K562 (cell line): ENCODE results near the gene INHBC. TPM values are rescaled to one million over a fixed set of nuclear protein-coding genes. Genes with fewer than 3 reads are reported as not detected.

Experiments used
- BRD9 ChIP-seq: fragments of 450-650 bp; IDR thresholded peaks from 2 replicates; pipeline ENCODE4 v1.6.1; 2018; ENCODE audit warnings: low read depth; ENCODE audit not compliant: partially characterized antibody
- CGGBP1 ChIP-seq: fragments of 250-450 bp; sonication (Bioruptor Pico); IDR thresholded peaks from 2 replicates; pipeline ENCODE4 v1.9.0; 2021; ENCODE audit warnings: mild to moderate bottlenecking
- EP300 ChIP-seq: IDR thresholded peaks from 2 replicates; pipeline ENCODE4 v1.6.1; 2012; ENCODE audit warnings: low read length, improper control_type of control experiment
- GMEB1 ChIP-seq: fragments of 250-450 bp; sonication (Bioruptor Pico); IDR thresholded peaks from 2 replicates; pipeline ENCODE4 v1.4.0; 2020; ENCODE audit warnings: mild to moderate bottlenecking
- HDAC8 ChIP-seq: fragments of 450-650 bp; IDR thresholded peaks from 2 replicates; pipeline ENCODE4 v1.6.1; 2016; ENCODE audit warnings: mild to moderate bottlenecking, missing genetic modification characterization, moderate library complexity, missing compliant biosample characterization
- HDGF ChIP-seq: fragments of 450-650 bp; IDR thresholded peaks from 2 replicates; pipeline ENCODE4 v1.6.1; 2016
- KDM5B ChIP-seq: fragments of 200-600 bp; sonication (generic); IDR thresholded peaks from 2 replicates; pipeline ENCODE4 v1.6.1; 2012; ENCODE audit warnings: low read depth, mild to moderate bottlenecking, moderate library complexity, low read length, control low read depth, inconsistent platforms; ENCODE audit not compliant: insufficient replicate concordance
- NR2C1 ChIP-seq, 2 experiments: fragments of 450-650 bp; IDR thresholded peaks; 2 replicates each; pipeline ENCODE4 v1.6.1; 2017; ENCODE audit warnings: mild to moderate bottlenecking in 2 of 2, antibody characterized with exemption in 1 of 2, inconsistent platforms in 1 of 2, missing compliant biosample characterization in 1 of 2, missing genetic modification characterization in 1 of 2
- NR4A1 ChIP-seq, 2 experiments: fragments of 250-450 bp in 1 of 2; fragments of 450-650 bp in 1 of 2; sonication (Bioruptor Pico) in 1 of 2; IDR thresholded peaks; 2 replicates each; pipeline versions ENCODE4 v1.4.0 to v1.6.1; 2016 to 2020; ENCODE audit warnings: mild to moderate bottlenecking in 2 of 2, missing compliant biosample characterization in 1 of 2, missing genetic modification characterization in 1 of 2, moderate library complexity in 1 of 2
- SFPQ ChIP-seq: fragments of 200-400 bp; formaldehyde crosslinking; IDR thresholded peaks from 2 replicates; pipeline ENCODE4 v1.6.1; 2017; ENCODE audit warnings: mild to moderate bottlenecking, low read depth, low read length, moderate library complexity
- SNRNP70 ChIP-seq: fragments of 200-400 bp; formaldehyde crosslinking; optimal IDR thresholded peaks from 2 replicates; pipeline ENCODE3; 2017; ENCODE audit warnings: low read depth, low read length
- SRF ChIP-seq, 2 experiments: fragments of 250-450, 450-650 bp in 1 of 2; sonication (Bioruptor Pico) in 1 of 2; sonication (generic) in 1 of 2; formaldehyde crosslinking; IDR thresholded peaks; 2 replicates each; pipeline versions ENCODE4 v1.5.0 to v1.5.1; 2020 to 2022; ENCODE audit warnings: mild to moderate bottlenecking in 1 of 2, missing genetic modification reagents in 1 of 2
- ZBTB12 ChIP-seq: fragments of 250-450 bp; sonication (Bioruptor Pico); IDR thresholded peaks from 2 replicates; pipeline ENCODE4 v1.4.0; 2020
- ZNF655 ChIP-seq: fragments of 250-450 bp; sonication (Bioruptor Pico); IDR thresholded peaks from 2 replicates; pipeline ENCODE4 v1.5.0; 2021
- polyA plus RNA-seq, 8 experiments: library from polyadenylated mRNA; depleted of rRNA in 4 of 8; stranded (reverse) in 5 of 8; unstranded in 3 of 8; fragments of >200 nt; fragmentation: Nextera tagmentation in 2 of 8; fragmentation: Illumina TruSeq in 1 of 8; extraction: Ambion mirVana in 2 of 8; extraction: Trizol in 1 of 8; gene quantifications; 2 replicates each; pipeline versions ENCODE4 v1.2.1 to v1.2.3, GENCODE V29; 2011 to 2014; ENCODE audit warnings: inconsistent platforms in 1 of 8, missing spikeins in 1 of 8
- total RNA-seq, 7 experiments: library from RNA; depleted of rRNA in 6 of 7; stranded (reverse); fragments of >200 nt in 6 of 7; fragmentation: Illumina TruSeq in 2 of 7; extraction: Trizol in 2 of 7; gene quantifications; 2 replicates each; pipeline versions ENCODE4 v1.2.1 to v1.2.3, GENCODE V29; 2011 to 2021; ENCODE audit warnings: low replicate concordance in 1 of 7
- TF ChIP-seq, protein P1 (sequence below): fragments of 250-450 bp; sonication (Bioruptor Pico); IDR thresholded peaks from 2 replicates; pipeline ENCODE4 v1.5.0; 2020; ENCODE audit warnings: mild to moderate bottlenecking, borderline replicate concordance

Gene INHBC
- total and polyA plus RNA-seq, 9 of the 15 experiments (the other 6 are each of a cell fraction or from before 2014, with no cell fraction given): 0.07 to 0.24 (median 0.15) TPM; not detected in 4

DNA sequence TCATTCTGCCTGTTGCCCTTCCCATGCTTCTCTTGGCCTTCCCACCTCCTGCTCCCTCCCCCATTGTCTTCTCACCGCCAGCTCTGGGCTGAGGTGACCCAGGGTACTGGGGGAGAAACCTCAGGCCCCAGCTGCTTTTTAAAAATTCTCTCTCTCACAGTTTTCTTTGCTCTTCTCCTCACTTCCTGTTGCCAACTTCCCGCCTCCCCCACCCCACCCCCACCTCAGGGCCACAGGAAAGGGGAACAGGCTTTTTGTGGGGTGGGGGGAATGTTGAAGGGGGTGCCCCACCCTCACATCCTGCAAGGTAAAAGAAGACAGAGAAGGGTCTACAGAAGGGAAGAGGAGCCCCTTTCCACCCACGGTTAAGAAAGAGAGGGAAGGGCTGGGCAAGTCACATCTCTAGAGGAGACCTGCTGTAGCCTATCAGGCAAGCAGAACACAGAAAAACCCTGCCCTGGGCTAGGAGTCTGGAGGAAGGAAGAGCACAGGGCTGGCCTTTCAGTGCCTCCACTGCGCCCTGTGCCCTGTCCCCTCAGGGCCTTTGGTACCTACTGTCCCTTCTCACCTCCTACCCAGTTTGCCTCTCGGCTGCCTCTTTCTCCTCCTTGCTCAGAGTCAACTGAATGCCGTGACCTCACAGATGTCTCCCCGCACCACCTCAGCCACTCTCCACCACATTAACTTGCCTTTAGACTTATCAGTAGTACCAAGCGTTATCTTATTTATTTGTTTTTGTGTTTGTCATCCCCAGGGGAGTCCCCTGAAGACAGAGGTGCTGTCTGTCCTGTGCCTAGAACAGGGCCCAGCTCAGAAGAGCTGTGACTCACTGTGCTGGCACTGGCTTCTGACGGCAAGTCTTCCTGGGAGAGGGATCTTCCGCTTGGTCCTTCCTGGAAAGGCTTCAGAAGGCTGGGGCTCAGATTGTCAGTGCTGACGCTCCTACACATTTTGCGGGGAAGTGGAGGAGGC, 43.4 kb downstream of the INHBC start (continued):
- TF ChIP-seq ZBTB12 (CRISPR knock-in tag) (no peak), KDM5B (peak; percentile 30), SNRNP70 (no peak), NR4A1 (CRISPR knock-in tag; IDR thresholded peaks at IDR 0.05) (no peak), NR4A1 (tag; IDR thresholded peaks at IDR 0.05) (no peak), CGGBP1 (CRISPR knock-in tag) (no peak), SFPQ (no peak), ZNF655 (CRISPR knock-in tag) (no peak), SRF (CRISPR knock-in tag; IDR thresholded peaks at IDR 0.05) (no peak), EP300 (no peak), BRD9 (no peak), NR2C1 (IDR thresholded peaks at IDR 0.05) (no peak), NR2C1 (tag; IDR thresholded peaks at IDR 0.05) (no peak), HDAC8 (tag) (no peak), HDGF (0 out of 2 replicates have a peak, but pooled peaks have one; percentile 26), GMEB1 (CRISPR knock-in tag) (no peak)
- TF ChIP-seq, protein P1, sequence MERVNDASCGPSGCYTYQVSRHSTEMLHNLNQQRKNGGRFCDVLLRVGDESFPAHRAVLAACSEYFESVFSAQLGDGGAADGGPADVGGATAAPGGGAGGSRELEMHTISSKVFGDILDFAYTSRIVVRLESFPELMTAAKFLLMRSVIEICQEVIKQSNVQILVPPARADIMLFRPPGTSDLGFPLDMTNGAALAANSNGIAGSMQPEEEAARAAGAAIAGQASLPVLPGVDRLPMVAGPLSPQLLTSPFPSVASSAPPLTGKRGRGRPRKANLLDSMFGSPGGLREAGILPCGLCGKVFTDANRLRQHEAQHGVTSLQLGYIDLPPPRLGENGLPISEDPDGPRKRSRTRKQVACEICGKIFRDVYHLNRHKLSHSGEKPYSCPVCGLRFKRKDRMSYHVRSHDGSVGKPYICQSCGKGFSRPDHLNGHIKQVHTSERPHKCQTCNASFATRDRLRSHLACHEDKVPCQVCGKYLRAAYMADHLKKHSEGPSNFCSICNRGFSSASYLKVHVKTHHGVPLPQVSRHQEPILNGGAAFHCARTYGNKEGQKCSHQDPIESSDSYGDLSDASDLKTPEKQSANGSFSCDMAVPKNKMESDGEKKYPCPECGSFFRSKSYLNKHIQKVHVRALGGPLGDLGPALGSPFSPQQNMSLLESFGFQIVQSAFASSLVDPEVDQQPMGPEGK (CRISPR knock-in tag): no peak
